NB4 (cell line): Measurements from ENCODE around the gene LONP2.

Source experiments
- MYC ChIP-seq: IDR thresholded peaks from 2 replicates; pipeline ENCODE4 v1.6.1; 2011; ENCODE audit warnings: low read depth, low read length
- POLR2A ChIP-seq: IDR thresholded peaks from 2 replicates; pipeline ENCODE4 v1.6.1; 2011; ENCODE audit warnings: mild to moderate bottlenecking; ENCODE audit not compliant: insufficient read length; ENCODE audit errors: extremely low read depth
- TF ChIP-seq, protein P1 (sequence below): IDR thresholded peaks from one replicate; pipeline ENCODE4 v1.5.1; 2012; ENCODE audit warnings: low read depth, low read length
- TF ChIP-seq, protein P2 (sequence below): IDR thresholded peaks from 2 replicates; pipeline ENCODE4 v1.6.1; 2011; ENCODE audit warnings: low read depth, low read length

GRCh38 chr16:48246066-48246465 lies 2.0 kb downstream of the LONP2 start:
- TF ChIP-seq POLR2A (no peak), MYC (no peak)
- TF ChIP-seq, protein P1, sequence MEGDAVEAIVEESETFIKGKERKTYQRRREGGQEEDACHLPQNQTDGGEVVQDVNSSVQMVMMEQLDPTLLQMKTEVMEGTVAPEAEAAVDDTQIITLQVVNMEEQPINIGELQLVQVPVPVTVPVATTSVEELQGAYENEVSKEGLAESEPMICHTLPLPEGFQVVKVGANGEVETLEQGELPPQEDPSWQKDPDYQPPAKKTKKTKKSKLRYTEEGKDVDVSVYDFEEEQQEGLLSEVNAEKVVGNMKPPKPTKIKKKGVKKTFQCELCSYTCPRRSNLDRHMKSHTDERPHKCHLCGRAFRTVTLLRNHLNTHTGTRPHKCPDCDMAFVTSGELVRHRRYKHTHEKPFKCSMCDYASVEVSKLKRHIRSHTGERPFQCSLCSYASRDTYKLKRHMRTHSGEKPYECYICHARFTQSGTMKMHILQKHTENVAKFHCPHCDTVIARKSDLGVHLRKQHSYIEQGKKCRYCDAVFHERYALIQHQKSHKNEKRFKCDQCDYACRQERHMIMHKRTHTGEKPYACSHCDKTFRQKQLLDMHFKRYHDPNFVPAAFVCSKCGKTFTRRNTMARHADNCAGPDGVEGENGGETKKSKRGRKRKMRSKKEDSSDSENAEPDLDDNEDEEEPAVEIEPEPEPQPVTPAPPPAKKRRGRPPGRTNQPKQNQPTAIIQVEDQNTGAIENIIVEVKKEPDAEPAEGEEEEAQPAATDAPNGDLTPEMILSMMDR = no peak
- TF ChIP-seq, protein P2, sequence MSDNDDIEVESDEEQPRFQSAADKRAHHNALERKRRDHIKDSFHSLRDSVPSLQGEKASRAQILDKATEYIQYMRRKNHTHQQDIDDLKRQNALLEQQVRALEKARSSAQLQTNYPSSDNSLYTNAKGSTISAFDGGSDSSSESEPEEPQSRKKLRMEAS = no peak
